Mesenchymal stem cell (in vitro differentiated cells and primary cell): ENCODE results near the gene CYTH3.
A peak's percentile ranks its signal among the peaks of the same experiment; 100 is the strongest.
"Not testable (repeated sequence)": the region's sequence is repeated elsewhere in the genome, so short reads cannot be mapped to it uniquely, and the experiment has no call there.

Experiments used
- DNase-seq: peaks from one replicate; pipeline ENCODE4 v3.0.0-alpha.2; 2013
- H2AFZ ChIP-seq: one replicate; pipeline ENCODE4 v1.6.1; 2013; ENCODE audit warnings: low read depth, mild to moderate bottlenecking, control low read depth, inconsistent platforms, low read length, moderate library complexity
- H2AK5ac ChIP-seq: 2 replicates; pipeline ENCODE4 v1.6.1; 2013; ENCODE audit warnings: low read length, moderate library complexity, mild to moderate bottlenecking, inconsistent platforms; ENCODE audit not compliant: severe bottlenecking
- H2BK120ac ChIP-seq: one replicate; pipeline ENCODE4 v1.6.1; 2013; ENCODE audit warnings: low read depth, mild to moderate bottlenecking, inconsistent platforms, low read length, moderate library complexity
- H2BK12ac ChIP-seq, 2 experiments: one replicate each; pipeline ENCODE4 v1.6.1; 2013; ENCODE audit warnings: inconsistent platforms in 2 of 2, low read length in 2 of 2, mild to moderate bottlenecking in 2 of 2, moderate library complexity in 2 of 2, control low read depth in 1 of 2
- H2BK15ac ChIP-seq: one replicate; pipeline ENCODE4 v1.6.1; 2013; ENCODE audit warnings: mild to moderate bottlenecking, low read depth, inconsistent platforms; ENCODE audit not compliant: poor library complexity, severe bottlenecking
- H2BK5ac ChIP-seq: 2 replicates; pipeline ENCODE4 v1.6.1; 2013; ENCODE audit warnings: low read depth, mild to moderate bottlenecking, low read length, control low read depth, inconsistent platforms; ENCODE audit not compliant: poor library complexity, severe bottlenecking
- H3K14ac ChIP-seq, 2 experiments: one replicate each; pipeline ENCODE4 v1.6.1; 2013; ENCODE audit warnings: inconsistent platforms in 2 of 2, low read length in 2 of 2, control low read depth in 1 of 2, mild to moderate bottlenecking in 1 of 2, moderate library complexity in 1 of 2
- H3K18ac ChIP-seq, 2 experiments: one replicate each; pipeline ENCODE4 v1.6.1; 2013; ENCODE audit warnings: inconsistent platforms in 2 of 2, low read length in 2 of 2, control low read depth in 1 of 2, low read depth in 1 of 2, mild to moderate bottlenecking in 1 of 2
- H3K23ac ChIP-seq, 2 experiments: one replicate each; pipeline ENCODE4 v1.6.1; 2013; ENCODE audit warnings: inconsistent platforms in 2 of 2, low read length in 2 of 2, mild to moderate bottlenecking in 2 of 2, moderate library complexity in 2 of 2, control low read depth in 1 of 2
- H3K27ac ChIP-seq: 2 replicates; pipeline ENCODE4 v1.5.1; 2013; ENCODE audit warnings: mild to moderate bottlenecking, moderate library complexity, low read length, control low read depth, inconsistent platforms; ENCODE audit not compliant: poor library complexity, severe bottlenecking
- H3K27me3 ChIP-seq, 2 experiments: 2 replicates each; pipeline versions ENCODE4 v1.6.1 to v1.7.0; 2013; ENCODE audit warnings: low read length in 2 of 2, mild to moderate bottlenecking in 2 of 2, moderate library complexity in 2 of 2, control low read depth in 1 of 2, inconsistent platforms in 1 of 2; ENCODE audit not compliant: control insufficient read depth in 1 of 2, insufficient read depth in 1 of 2
- H3K36me3 ChIP-seq, 2 experiments: 2 replicates each; pipeline versions ENCODE4 v1.6.1 to v1.7.0; 2013; ENCODE audit warnings: low read length in 2 of 2, control low read depth in 1 of 2, inconsistent platforms in 1 of 2, low read depth in 1 of 2, mild to moderate bottlenecking in 1 of 2; ENCODE audit not compliant: insufficient read depth in 2 of 2, control insufficient read depth in 1 of 2
- H3K4ac ChIP-seq, 2 experiments: one replicate each; pipeline ENCODE4 v1.6.1; 2013; ENCODE audit warnings: inconsistent platforms in 2 of 2, low read length in 2 of 2, mild to moderate bottlenecking in 2 of 2, moderate library complexity in 2 of 2, control low read depth in 1 of 2, low read depth in 1 of 2
- H3K4me1 ChIP-seq: 2 replicates; pipeline ENCODE4 v1.6.1; 2013; ENCODE audit warnings: low read depth, low read length, control low read depth; ENCODE audit not compliant: control insufficient read depth, insufficient read depth
- H3K4me2 ChIP-seq: 2 replicates; pipeline ENCODE4 v1.6.1; 2013; ENCODE audit warnings: low read length, mild to moderate bottlenecking, inconsistent platforms; ENCODE audit not compliant: poor library complexity, severe bottlenecking
- H3K4me3 ChIP-seq, 2 experiments: 2 replicates each; pipeline versions ENCODE4 v1.5.1 to v1.7.0; 2013; ENCODE audit warnings: low read length in 2 of 2, mild to moderate bottlenecking in 2 of 2, control low read depth in 1 of 2, low read depth in 1 of 2; ENCODE audit not compliant: insufficient read depth in 1 of 2
- H3K79me1 ChIP-seq: replicated peaks from 2 replicates; pipeline ENCODE4 v1.6.1; 2013; ENCODE audit warnings: mild to moderate bottlenecking, control low read depth, low read length, inconsistent platforms; ENCODE audit not compliant: poor library complexity, severe bottlenecking
- H3K9ac ChIP-seq: 2 replicates; pipeline ENCODE4 v1.7.0; 2013; ENCODE audit warnings: mild to moderate bottlenecking, low read length, moderate library complexity
- H3K9me3 ChIP-seq: 2 replicates; pipeline ENCODE4 v1.7.0; 2013; ENCODE audit warnings: mild to moderate bottlenecking, low read length; ENCODE audit not compliant: control insufficient read depth
- H4K8ac ChIP-seq: one replicate; pipeline ENCODE4 v1.6.1; 2013; ENCODE audit warnings: inconsistent platforms, mild to moderate bottlenecking, low read length, moderate library complexity
- H4K91ac ChIP-seq: one replicate; pipeline ENCODE4 v1.6.1; 2013; ENCODE audit warnings: mild to moderate bottlenecking, low read length, inconsistent platforms
- WGBS: methylation state at CpG from one replicate; pipeline ENCODE4 v1.1.7; 2013; ENCODE audit warnings: mixed read lengths; 5-methylcytosine and 5-hydroxymethylcytosine counted together

The CYTH3 gene

DNA sequence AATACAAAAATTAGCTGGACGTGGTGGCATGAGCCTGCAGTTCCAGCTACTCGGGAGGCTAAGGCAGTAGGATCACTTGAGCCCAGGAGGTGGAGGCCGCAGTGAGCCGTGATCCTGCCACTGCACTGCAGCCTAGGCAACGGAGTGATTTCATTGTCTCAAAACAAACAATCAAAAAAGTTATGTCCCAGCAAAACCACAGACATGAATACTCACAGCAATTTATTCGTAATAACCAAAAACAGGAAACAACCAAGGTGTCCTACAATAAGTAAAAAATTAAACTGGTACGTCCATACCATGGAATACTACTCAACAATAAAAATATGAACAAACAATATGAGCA lies 11.6 kb upstream of the CYTH3 start:
- H3K18ac ChIP-seq, result peak overlapping the region; percentile 85 to 88
- H2BK15ac ChIP-seq, result peak overlapping the region; percentile 98
- H3K27me3 ChIP-seq, result no peaks in the 10 kb centered on the region
- H3K4me2 ChIP-seq, result no peak overlapping the region
- H3K4me3 ChIP-seq, result no peak overlapping the region
- peaks cover 11% of the 10 kb centered on the region for H3K4me1 ChIP-seq
- DNase-seq, result peak; percentile 69
- H3K23ac ChIP-seq, result no peak overlapping the region
- no peak overlapping the region for H3K14ac ChIP-seq
- peak overlapping the region; percentile 81 for H3K27ac ChIP-seq
- peak overlapping the region; percentile 44 for H2AFZ ChIP-seq
- H2BK5ac ChIP-seq, result peak overlapping the region; percentile 74
- H3K9me3 ChIP-seq, result no peaks in the 10 kb centered on the region
- H3K9ac ChIP-seq, result peak overlapping the region; percentile 85
- H2AK5ac ChIP-seq, result peak overlapping the region; percentile 92
- H3K79me1 ChIP-seq, result no peaks in the 10 kb centered on the region
- H4K8ac ChIP-seq, result peak overlapping the region; percentile 89
- peak overlapping the region; percentile 66 to 91 for H3K4ac ChIP-seq
- H4K91ac ChIP-seq, result peak overlapping the region; percentile 85
- peak overlapping the region; percentile 59 to 100 for H2BK12ac ChIP-seq
- H3K36me3 ChIP-seq, result no peaks in the 10 kb centered on the region
- 39% methylated on average over 7 of the region's 7 CpGs for WGBS
- H2BK120ac ChIP-seq, result peak overlapping the region; percentile 71

DNA sequence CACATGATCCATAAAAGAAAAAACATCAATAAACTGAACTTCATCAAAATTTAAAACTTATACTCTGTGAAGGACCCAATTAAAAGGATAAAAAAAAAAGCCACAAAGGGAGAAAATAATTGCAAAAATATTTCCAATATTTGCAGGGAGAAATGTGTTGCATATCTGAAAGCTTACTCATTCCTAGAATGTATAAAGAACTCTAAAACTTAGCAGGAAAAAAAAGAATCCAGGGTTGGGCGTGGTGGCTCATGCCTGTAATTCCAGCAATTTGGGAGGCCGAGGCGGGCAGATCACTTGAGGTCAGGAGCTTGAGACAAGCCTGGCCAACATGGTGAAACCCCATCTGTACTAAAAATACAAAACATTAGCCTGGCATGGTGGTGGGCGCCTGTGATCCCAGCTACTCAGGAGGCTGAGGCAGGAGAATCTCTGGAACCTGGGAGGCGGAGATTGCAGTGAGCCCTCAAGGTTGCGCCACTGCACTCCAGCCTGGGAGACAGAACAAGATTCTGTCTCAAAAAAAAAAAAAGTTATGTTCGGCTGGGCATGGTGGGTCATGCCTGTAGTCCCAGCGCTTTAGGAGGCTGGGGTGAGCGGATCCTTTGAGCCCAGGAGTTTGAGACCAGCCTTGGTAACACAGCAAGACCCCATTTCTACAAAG lies 11.1 kb upstream of the CYTH3 start:
- H3K36me3 ChIP-seq, H3K79me1 ChIP-seq, H3K4me2 ChIP-seq, H3K23ac ChIP-seq, H3K9me3 ChIP-seq, H3K4me3 ChIP-seq, H3K27me3 ChIP-seq, H3K14ac ChIP-seq: not testable (repeated sequence)
- 53% methylated on average over 9 of the region's 9 CpGs for WGBS
- Histone ChIP-seq H2BK120ac (peak overlapping the region; percentile 71), H3K18ac (peak overlapping the region; percentile 85 to 88), H3K9ac (peak overlapping the region; percentile 85), H2BK5ac (peak overlapping the region; percentile 95), H2BK12ac (peak overlapping the region; percentile 59 to 100), H2BK15ac (peak overlapping the region; percentile 98), H2AFZ (peak overlapping the region; percentile 44), H4K91ac (peak overlapping the region; percentile 85), H3K4me1 (peaks cover 11% of the 10 kb centered on the region), H3K4ac (peak overlapping the region; percentile 66 to 91), H2AK5ac (peak overlapping the region; percentile 96), H3K27ac (peak overlapping the region; percentile 95), H4K8ac (peak overlapping the region; percentile 89)
- peak; percentile 53 for DNase-seq

DNA sequence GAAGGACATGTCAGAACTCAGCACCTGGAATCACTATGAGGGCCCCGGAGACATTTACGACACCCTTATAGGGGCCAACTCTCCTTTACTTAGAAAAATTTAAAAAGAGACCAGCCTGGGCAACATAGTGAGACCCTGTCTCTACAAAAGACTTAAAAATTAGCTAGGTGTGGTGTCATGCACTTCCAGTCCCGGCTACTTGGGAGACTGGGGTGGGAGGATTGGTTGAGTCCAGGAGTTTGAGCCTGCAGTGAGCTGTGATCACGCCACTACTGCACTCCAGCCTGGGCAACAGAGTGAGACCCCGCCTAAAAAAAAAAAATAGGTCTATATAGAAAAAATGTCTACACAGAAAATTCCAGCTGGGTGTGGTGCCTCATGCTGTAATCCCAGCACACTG lies 7.5 kb upstream of the CYTH3 start:
- no peak for DNase-seq
- no peak overlapping the region for H2AFZ ChIP-seq
- no peak overlapping the region for H4K91ac ChIP-seq
- no peaks in the 10 kb centered on the region for H3K79me1 ChIP-seq
- no peak overlapping the region for H2BK5ac ChIP-seq
- no peaks in the 10 kb centered on the region for H3K36me3 ChIP-seq
- H3K4ac ChIP-seq, result no peak overlapping the region
- H2AK5ac ChIP-seq, result no peak overlapping the region
- no peak overlapping the region for H2BK12ac ChIP-seq
- no peak overlapping the region for H3K23ac ChIP-seq
- H3K27me3 ChIP-seq, result no peaks in the 10 kb centered on the region
- no peak overlapping the region for H4K8ac ChIP-seq
- H2BK15ac ChIP-seq, result no peak overlapping the region
- H3K4me1 ChIP-seq, result peaks cover 8% of the 10 kb centered on the region
- no peak overlapping the region for H3K18ac ChIP-seq
- no peak overlapping the region for H2BK120ac ChIP-seq
- no peak overlapping the region for H3K9ac ChIP-seq
- 94% methylated on average over 5 of the region's 5 CpGs for WGBS
- no peak overlapping the region for H3K4me2 ChIP-seq
- no peak overlapping the region for H3K14ac ChIP-seq
- H3K4me3 ChIP-seq, result no peak overlapping the region
- H3K9me3 ChIP-seq, result no peaks in the 10 kb centered on the region
- H3K27ac ChIP-seq, result no peak overlapping the region

DNA sequence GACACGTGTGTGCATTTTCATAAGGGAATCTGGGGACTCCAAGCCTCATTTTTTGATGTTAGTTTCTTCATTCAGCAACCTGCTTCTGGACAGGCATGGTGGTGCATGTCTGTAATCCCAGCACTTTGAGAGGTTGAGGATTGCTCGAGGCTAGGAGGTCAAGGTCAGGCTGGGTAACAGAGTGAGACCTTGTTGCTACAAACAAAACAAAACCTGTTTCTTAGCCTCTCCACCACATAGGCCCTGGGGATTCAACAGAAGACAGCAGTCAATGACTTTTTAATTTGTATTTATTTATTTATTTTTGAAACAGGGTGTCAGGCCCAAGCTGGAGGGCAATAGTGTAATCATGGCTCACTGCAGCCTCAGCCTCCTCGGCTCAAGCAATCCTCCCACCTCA lies 6.9 kb upstream of the CYTH3 start:
- no peak overlapping the region for H4K91ac ChIP-seq

More for the DNA sequence above, 6.9 kb upstream of the CYTH3 start:
- H3K4me3 ChIP-seq, result no peak overlapping the region
- H3K9ac ChIP-seq, result no peak overlapping the region
- 89% methylated on average over 2 of the region's 3 CpGs for WGBS
- H3K27me3 ChIP-seq, result no peaks in the 10 kb centered on the region
- no peak overlapping the region for H2BK120ac ChIP-seq
- no peak overlapping the region for H3K4ac ChIP-seq
- H3K4me2 ChIP-seq, result no peak overlapping the region
- H3K27ac ChIP-seq, result no peak overlapping the region
- no peak overlapping the region for H2BK5ac ChIP-seq
- H3K36me3 ChIP-seq, result no peaks in the 10 kb centered on the region
- H3K79me1 ChIP-seq, result no peaks in the 10 kb centered on the region
- no peak overlapping the region for H2AK5ac ChIP-seq
- H2BK12ac ChIP-seq, result no peak overlapping the region
- no peak overlapping the region for H3K18ac ChIP-seq
- H4K8ac ChIP-seq, result no peak overlapping the region
- H3K9me3 ChIP-seq, result no peaks in the 10 kb centered on the region
- DNase-seq, result no peak
- H2BK15ac ChIP-seq, result no peak overlapping the region
- peaks cover 8% of the 10 kb centered on the region for H3K4me1 ChIP-seq
- no peak overlapping the region for H2AFZ ChIP-seq
- H3K14ac ChIP-seq, result no peak overlapping the region
- H3K23ac ChIP-seq, result no peak overlapping the region
